ENCODE measurements around the gene NT5C1A.

The NT5C1A gene

DNA sequence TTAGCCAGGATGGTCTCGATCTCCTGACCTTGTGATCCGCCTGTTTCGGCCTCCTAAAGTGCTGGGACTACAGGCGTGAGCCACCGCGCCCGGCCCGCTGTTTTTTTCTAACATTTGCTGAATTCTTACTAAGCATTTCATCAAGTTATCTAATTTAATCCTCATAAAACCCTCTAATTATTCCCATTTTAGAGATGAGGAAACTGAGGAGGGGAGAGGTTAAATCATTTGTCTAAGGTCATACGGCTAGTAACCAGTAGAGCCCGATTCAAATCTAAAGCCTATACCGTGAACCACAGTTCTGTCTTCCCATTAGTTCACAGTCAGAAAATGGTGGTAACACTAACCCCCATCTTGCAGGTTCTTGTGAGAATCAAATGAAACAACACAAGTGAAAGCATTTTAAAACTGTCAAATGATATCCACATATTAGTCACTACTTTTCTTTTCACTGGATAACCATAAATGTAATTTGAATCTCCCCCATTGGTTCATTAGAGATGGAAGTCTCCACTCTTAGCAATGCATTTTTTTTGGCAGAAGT lies 43.0 kb downstream of the NT5C1A start:
- Histone ChIP-seq H3K79me2 (ENCODE audit: insufficient read depth, low read length) (no peaks in the 10 kb centered on the region), H3K4me1 (ENCODE audit: insufficient read depth, low read length, poor library complexity, severe bottlenecking) (no peaks in the 10 kb centered on the region), H2AFZ (ENCODE audit: low read length) (no peak overlapping the region), H3K4me3 (ENCODE audit: low read length, poor library complexity, severe bottlenecking) (no peak overlapping the region), H3K4me2 (ENCODE audit: low read depth, low read length, poor library complexity, severe bottlenecking) (no peak overlapping the region), H3F3A (ENCODE audit: low read depth) (no peaks in the 10 kb centered on the region), H3K9ac (ENCODE audit: low read depth, low read length, poor library complexity, severe bottlenecking) (no peak overlapping the region), H3K9me2 (replicated peaks; ENCODE audit: low read depth, low read length) (no peaks in the 10 kb centered on the region), H3K36me3 (ENCODE audit: insufficient read depth, low read length) (no peaks in the 10 kb centered on the region), H3K27me3 (ENCODE audit: insufficient read depth, low read length, poor library complexity, severe bottlenecking) (no peaks in the 10 kb centered on the region), H4K20me1 (ENCODE audit: insufficient read depth, low read length, poor library complexity, severe bottlenecking) (no peaks in the 10 kb centered on the region), H3K9me3 (ENCODE audit: insufficient read depth, low read depth, low read length) (no peaks in the 10 kb centered on the region)
- TF ChIP-seq, protein P1, sequence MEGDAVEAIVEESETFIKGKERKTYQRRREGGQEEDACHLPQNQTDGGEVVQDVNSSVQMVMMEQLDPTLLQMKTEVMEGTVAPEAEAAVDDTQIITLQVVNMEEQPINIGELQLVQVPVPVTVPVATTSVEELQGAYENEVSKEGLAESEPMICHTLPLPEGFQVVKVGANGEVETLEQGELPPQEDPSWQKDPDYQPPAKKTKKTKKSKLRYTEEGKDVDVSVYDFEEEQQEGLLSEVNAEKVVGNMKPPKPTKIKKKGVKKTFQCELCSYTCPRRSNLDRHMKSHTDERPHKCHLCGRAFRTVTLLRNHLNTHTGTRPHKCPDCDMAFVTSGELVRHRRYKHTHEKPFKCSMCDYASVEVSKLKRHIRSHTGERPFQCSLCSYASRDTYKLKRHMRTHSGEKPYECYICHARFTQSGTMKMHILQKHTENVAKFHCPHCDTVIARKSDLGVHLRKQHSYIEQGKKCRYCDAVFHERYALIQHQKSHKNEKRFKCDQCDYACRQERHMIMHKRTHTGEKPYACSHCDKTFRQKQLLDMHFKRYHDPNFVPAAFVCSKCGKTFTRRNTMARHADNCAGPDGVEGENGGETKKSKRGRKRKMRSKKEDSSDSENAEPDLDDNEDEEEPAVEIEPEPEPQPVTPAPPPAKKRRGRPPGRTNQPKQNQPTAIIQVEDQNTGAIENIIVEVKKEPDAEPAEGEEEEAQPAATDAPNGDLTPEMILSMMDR (conservative IDR thresholded peaks at IDR 0.05; ENCODE audit: low read length), result no peak
- no peak for TF ChIP-seq EZH2phosphoT487 (IDR thresholded peaks at IDR 0.05; ENCODE audit: borderline replicate concordance)

DNA sequence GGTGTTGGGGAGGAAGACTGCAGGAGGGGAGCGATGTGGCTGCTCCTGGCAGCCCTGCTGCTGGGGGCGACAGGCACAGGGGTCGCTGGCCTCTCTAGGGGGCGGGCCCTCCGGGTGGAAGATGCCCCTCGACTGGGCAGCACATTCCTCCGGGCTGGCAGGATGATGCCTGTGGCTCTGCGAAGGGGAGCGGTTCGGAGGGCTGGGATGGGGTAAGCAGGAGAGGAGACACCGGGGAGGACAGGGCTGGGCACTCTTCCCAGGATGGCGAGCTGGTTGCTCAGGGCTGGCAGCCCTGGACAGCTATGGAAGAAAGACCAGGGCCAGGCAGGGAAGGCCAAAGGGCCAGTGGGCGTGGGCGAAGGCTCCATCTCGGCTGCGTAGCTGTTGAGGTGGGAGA lies 45.3 kb downstream of the NT5C1A start:
- Histone ChIP-seq H3K27me3 (ENCODE audit: insufficient read depth, low read length, poor library complexity, severe bottlenecking) (no peaks in the 10 kb centered on the region), H2AFZ (ENCODE audit: low read length) (no peak overlapping the region), H3K79me2 (ENCODE audit: insufficient read depth, low read length) (no peaks in the 10 kb centered on the region), H3K4me1 (ENCODE audit: insufficient read depth, low read length, poor library complexity, severe bottlenecking) (no peaks in the 10 kb centered on the region), H3K9me2 (replicated peaks; ENCODE audit: low read depth, low read length) (no peaks in the 10 kb centered on the region), H3K36me3 (ENCODE audit: insufficient read depth, low read length) (no peaks in the 10 kb centered on the region), H3K9me3 (ENCODE audit: insufficient read depth, low read depth, low read length) (no peaks in the 10 kb centered on the region), H3K9ac (ENCODE audit: low read depth, low read length, poor library complexity, severe bottlenecking) (no peak overlapping the region), H4K20me1 (ENCODE audit: insufficient read depth, low read length, poor library complexity, severe bottlenecking) (no peaks in the 10 kb centered on the region), H3K4me3 (ENCODE audit: low read length, poor library complexity, severe bottlenecking) (no peak overlapping the region), H3K4me2 (ENCODE audit: low read depth, low read length, poor library complexity, severe bottlenecking) (no peak overlapping the region), H3F3A (ENCODE audit: low read depth) (no peaks in the 10 kb centered on the region)
- no peak for TF ChIP-seq EZH2phosphoT487 (IDR thresholded peaks at IDR 0.05; ENCODE audit: borderline replicate concordance)
- TF ChIP-seq, protein P1 (conservative IDR thresholded peaks at IDR 0.05; ENCODE audit: low read length), result no peak

DNA sequence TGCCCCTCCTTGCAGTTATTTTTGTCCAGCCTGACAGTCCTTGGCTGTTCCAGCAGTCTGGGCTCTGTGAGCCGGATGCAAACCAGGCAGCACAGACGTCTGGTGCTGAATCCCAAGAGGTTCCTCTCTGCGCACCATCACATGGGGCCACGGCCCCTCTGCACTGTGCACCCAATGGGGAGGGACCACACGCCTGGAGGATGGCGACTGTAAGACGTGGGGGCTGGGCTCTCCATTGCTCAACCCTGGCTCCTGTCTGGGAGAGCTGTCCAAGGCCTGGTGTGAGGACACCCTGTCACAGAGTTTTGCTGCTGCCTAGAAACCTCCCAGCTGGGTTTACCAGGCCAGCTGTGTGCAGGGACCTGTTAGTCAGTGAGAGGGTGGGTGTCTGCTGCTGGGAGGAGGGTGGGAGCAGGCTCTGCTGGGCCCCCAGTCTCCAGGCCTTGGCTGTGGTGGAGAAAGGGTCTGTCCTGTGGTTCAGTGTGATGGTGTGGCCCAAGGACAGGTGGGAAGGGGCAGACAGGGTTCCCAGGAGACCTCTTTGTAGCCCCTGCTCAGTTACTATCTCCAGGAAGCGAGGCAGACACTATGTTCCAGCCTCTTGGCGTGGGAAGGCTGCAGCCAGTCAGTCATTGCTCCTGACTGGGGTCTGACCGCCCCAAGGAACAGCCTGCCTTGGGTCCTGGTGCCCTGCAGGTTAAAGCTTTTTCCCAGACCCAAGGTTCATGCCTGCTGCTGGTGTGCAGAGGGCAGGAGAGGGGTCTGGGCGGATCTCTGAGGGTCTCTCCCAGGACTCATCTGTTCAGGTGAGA lies 46.2 kb downstream of the NT5C1A start:
- Histone ChIP-seq H3K4me2 (ENCODE audit: low read depth, low read length, poor library complexity, severe bottlenecking) (no peak overlapping the region), H3K9me3 (ENCODE audit: insufficient read depth, low read depth, low read length) (no peaks in the 10 kb centered on the region), H4K20me1 (ENCODE audit: insufficient read depth, low read length, poor library complexity, severe bottlenecking) (no peaks in the 10 kb centered on the region), H3K27me3 (ENCODE audit: insufficient read depth, low read length, poor library complexity, severe bottlenecking) (no peaks in the 10 kb centered on the region), H3K79me2 (ENCODE audit: insufficient read depth, low read length) (no peaks in the 10 kb centered on the region), H3K9ac (ENCODE audit: low read depth, low read length, poor library complexity, severe bottlenecking) (no peak overlapping the region), H2AFZ (ENCODE audit: low read length) (no peak overlapping the region), H3K4me3 (ENCODE audit: low read length, poor library complexity, severe bottlenecking) (no peak overlapping the region), H3K9me2 (replicated peaks; ENCODE audit: low read depth, low read length) (no peaks in the 10 kb centered on the region), H3F3A (ENCODE audit: low read depth) (no peaks in the 10 kb centered on the region), H3K36me3 (ENCODE audit: insufficient read depth, low read length) (no peaks in the 10 kb centered on the region), H3K4me1 (ENCODE audit: insufficient read depth, low read length, poor library complexity, severe bottlenecking) (no peaks in the 10 kb centered on the region)
- TF ChIP-seq, protein P1 (conservative IDR thresholded peaks at IDR 0.05; ENCODE audit: low read length), result no peak
- TF ChIP-seq EZH2phosphoT487 (IDR thresholded peaks at IDR 0.05; ENCODE audit: borderline replicate concordance), result no peak
